AG04449 (cell line): ENCODE results near the gene HSFX2.
"Not testable (repeated sequence)": the region's sequence is repeated elsewhere in the genome, so short reads cannot be mapped to it uniquely, and the experiment has no call there.

Experiments
- CTCF ChIA-PET: fragments of 350-600 bp; formaldehyde crosslinking; extraction: SDS; loops from one replicate; lab custom pipeline; 2021; ENCODE audit warnings: antibody characterized with exemption; lab: Yijun Ruan, JAX
- POLR2A ChIA-PET: fragments of 400-600, 350-600 bp; formaldehyde crosslinking; extraction: SDS; loops from one replicate; lab custom pipeline; 2020; ENCODE audit warnings: antibody characterized with exemption, inconsistent platforms; lab: Yijun Ruan, JAX
- DNase-seq: peaks from one replicate; pipeline ENCODE4 v3.0.0-alpha.2; 2010; ENCODE audit warnings: low read depth, low spot score
- H3K4me3 ChIP-seq: 2 replicates; pipeline ENCODE4 v1.5.1; 2011; ENCODE audit warnings: low read depth, mild to moderate bottlenecking, control low read depth, low read length
- TF ChIP-seq, protein P1 (sequence below): IDR thresholded peaks from one replicate; pipeline ENCODE4 v1.5.1; 2011; ENCODE audit warnings: mild to moderate bottlenecking, moderate library complexity, low read length, control low read depth, inconsistent platforms; ENCODE audit not compliant: insufficient read depth; ENCODE audit errors: missing control alignments

The HSFX2 gene, protein sequence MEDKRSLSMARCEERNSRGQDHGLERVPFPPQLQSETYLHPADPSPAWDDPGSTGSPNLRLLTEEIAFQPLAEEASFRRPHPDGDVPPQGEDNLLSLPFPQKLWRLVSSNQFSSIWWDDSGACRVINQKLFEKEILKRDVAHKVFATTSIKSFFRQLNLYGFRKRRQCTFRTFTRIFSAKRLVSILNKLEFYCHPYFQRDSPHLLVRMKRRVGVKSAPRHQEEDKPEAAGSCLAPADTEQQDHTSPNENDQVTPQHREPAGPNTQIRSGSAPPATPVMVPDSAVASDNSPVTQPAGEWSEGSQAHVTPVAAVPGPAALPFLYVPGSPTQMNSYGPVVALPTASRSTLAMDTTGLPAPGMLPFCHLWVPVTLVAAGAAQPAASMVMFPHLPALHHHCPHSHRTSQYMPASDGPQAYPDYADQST

DNA sequence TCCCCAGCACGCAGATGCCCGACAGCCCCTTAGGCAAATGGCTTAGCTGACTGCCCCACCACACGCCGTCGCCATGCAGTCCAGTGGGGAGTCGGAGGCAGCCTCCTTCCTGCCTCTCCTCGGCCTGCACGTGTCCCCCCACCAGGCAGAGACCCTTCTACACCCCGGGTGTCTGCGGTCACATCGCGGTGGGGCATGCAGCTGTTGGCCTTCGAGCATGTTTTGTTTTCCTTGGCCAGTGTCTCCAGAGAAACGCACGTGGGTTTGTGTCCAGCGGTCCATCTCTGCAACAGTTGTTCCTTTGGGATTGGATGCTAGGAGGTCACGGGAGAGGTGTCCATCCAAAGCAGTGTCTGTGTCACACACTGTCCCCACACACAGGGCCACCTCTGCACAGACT, at the start of gene HSFX2:
Gene HSFX2, minus strand, starts transcription at position 101 of the 400 bp plus-strand sequence. CDS start 614 bp downstream, outside the sequence.
- H3K4me3 ChIP-seq, CTCF ChIA-PET, DNase-seq, POLR2A ChIA-PET: not testable (repeated sequence)

DNA sequence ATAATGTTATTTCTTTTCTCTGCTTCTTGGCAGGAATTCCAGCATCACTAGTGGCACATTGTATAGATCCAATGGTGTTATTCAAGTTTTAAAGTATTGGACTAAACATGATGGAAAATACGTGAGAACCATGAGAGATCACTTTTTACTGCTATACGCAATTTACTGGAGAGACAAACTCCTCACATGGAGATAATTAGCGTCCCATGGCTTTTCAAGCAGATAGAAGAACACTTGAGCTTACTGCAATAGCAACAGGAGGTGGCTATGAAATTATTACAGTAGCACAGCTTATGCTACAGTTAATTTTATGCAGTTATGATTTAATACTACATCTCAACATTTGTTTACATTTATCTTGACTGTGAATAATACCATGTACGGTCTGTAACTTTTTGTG, 48.4 kb upstream of the HSFX2 start:
- TF ChIP-seq, protein P1, sequence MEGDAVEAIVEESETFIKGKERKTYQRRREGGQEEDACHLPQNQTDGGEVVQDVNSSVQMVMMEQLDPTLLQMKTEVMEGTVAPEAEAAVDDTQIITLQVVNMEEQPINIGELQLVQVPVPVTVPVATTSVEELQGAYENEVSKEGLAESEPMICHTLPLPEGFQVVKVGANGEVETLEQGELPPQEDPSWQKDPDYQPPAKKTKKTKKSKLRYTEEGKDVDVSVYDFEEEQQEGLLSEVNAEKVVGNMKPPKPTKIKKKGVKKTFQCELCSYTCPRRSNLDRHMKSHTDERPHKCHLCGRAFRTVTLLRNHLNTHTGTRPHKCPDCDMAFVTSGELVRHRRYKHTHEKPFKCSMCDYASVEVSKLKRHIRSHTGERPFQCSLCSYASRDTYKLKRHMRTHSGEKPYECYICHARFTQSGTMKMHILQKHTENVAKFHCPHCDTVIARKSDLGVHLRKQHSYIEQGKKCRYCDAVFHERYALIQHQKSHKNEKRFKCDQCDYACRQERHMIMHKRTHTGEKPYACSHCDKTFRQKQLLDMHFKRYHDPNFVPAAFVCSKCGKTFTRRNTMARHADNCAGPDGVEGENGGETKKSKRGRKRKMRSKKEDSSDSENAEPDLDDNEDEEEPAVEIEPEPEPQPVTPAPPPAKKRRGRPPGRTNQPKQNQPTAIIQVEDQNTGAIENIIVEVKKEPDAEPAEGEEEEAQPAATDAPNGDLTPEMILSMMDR: no peak
- H3K4me3 ChIP-seq: no peak overlapping the region
- no peak for DNase-seq
- ChIA-PET POLR2A (no interaction called here), CTCF (no interaction called here)

DNA sequence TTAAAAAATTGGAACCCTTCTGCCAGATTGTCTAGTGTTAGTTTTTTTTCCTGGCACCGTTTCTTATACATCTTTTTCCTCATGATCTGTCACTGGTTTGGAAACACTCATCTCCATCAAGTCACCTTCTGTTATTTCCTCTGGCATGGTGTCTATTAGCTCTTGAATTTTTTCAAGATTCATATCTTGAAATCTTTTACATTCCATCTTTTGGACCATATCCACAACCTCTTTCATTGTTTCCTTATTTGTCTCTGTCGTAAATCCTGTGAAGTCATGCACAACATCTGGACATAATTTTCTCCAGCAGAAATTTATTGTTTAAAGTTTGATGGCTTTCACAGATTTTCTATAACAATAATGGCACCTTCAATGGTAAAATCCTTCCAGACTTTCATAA, 46.7 kb upstream of the HSFX2 start:
- ChIA-PET CTCF (no interaction called here), POLR2A (no interaction called here)
- no peak for DNase-seq
- TF ChIP-seq, protein P1: no peak
- no peak overlapping the region for H3K4me3 ChIP-seq

DNA sequence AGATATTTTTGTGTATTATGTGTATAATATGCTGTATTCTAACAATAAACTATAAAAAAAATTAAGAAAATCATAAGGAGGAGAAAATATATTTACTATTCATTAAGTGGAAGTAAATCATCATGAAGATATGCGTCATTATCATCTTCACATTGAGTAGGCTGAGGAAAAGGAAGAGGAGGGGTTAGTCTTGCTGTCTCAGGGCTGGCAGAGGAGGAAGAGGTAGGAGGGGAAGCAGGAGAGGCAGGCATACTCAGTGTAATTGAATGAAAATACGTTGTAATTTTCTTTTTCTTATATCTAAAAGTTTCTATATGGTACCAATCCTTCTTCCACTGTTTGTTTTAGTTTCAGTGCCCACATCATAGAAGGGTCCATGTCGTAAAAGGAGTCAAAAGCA, 46.3 kb upstream of the HSFX2 start:
- ChIA-PET CTCF (no interaction called here), POLR2A (no interaction called here)
- no peak overlapping the region for H3K4me3 ChIP-seq
- TF ChIP-seq, protein P1: no peak
- DNase-seq: no peak

DNA sequence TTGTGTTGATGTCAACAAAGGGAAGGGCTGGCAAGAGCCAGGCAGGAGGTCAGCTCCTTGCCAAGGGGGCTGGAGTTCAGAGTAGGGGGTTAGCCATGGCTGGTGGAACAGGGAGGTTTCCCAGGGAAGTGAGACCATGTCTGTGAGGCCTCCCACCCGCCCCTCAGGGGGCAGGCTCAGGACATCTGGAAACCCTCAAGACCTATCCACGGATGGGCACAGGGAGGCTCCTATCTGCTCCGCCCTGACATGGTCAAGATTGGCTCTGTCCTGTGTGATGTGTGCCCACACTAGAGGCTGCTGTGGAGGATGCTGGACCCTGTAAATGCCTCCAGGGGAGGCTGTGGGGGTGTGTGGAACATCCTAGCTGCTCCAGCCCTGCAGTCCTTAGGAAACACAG, 44.5 kb upstream of the HSFX2 start:
- TF ChIP-seq, protein P1: no peak
- ChIA-PET POLR2A (no interaction called here), CTCF (no interaction called here)
- no peak for DNase-seq
- H3K4me3 ChIP-seq: no peak overlapping the region

DNA sequence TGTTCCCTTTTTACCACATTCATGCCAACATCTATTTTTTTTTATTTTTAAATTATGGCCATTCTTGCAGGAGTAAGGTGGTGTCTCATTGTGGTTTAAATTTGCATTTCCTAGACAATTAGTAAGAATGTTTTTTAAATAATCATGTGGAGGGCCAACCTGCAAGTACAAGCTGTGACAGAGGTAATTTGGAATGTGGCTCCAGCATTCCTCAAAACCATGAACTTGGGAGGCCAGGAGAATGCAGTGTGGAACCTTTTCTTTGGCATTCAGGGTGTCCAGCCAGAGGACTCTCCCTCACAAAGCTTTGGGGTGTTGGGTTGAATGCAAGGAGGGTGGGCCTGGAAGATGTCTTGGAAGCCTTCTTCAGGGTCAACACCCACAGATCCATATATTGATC, 43.7 kb upstream of the HSFX2 start:
- H3K4me3 ChIP-seq: no peak overlapping the region

More for the DNA sequence above, 43.7 kb upstream of the HSFX2 start:
- TF ChIP-seq, protein P1: no peak
- ChIA-PET POLR2A (no interaction called here), CTCF (no interaction called here)
- DNase-seq: no peak
